Natural killer cell (primary cell): Measurements from ENCODE around the gene COTL1. TPM values are rescaled to one million over a fixed set of nuclear protein-coding genes. Genes with fewer than 3 reads are reported as not detected.
A peak's percentile ranks its signal among the peaks of the same experiment; 100 is the strongest.

Experiments used
- ATAC-seq, 3 donors: fragments of 150-1000 bp in 2 of 3; fragments of 200-7000 bp in 1 of 3; cut with Tn5 transposase; 1 replicate in 1 of 3; 2 replicates in 2 of 3; pipeline ENCODE4 v1.10.0; 2021; ENCODE audit warnings: mild to moderate bottlenecking in 2 of 3, moderate library complexity in 2 of 3
- DNase-seq, 2 donors: peaks; one replicate each; pipeline versions ENCODE4 v3.0.0 to v3.0.0-alpha.2; 2013 to 2021; ENCODE audit warnings: mixed read lengths in 1 of 2
- H3K27ac ChIP-seq: one replicate; pipeline ENCODE4 v1.5.1; 2013; ENCODE audit warnings: mild to moderate bottlenecking, low read length
- H3K27me3 ChIP-seq: one replicate; pipeline ENCODE4 v1.6.1; 2013; ENCODE audit warnings: low read length; ENCODE audit not compliant: control insufficient read depth, insufficient read depth
- H3K36me3 ChIP-seq: one replicate; pipeline ENCODE4 v1.6.1; 2013; ENCODE audit warnings: low read length; ENCODE audit not compliant: control insufficient read depth, insufficient read depth
- H3K4me1 ChIP-seq: one replicate; pipeline ENCODE4 v1.6.1; 2013; ENCODE audit warnings: low read length; ENCODE audit not compliant: control insufficient read depth, insufficient read depth
- H3K4me3 ChIP-seq: one replicate; pipeline ENCODE4 v1.5.1; 2013; ENCODE audit warnings: low read length
- H3K9me3 ChIP-seq: one replicate; pipeline ENCODE4 v1.6.1; 2013; ENCODE audit warnings: low read length; ENCODE audit not compliant: control insufficient read depth, insufficient read depth
- H3K27ac Mint-ChIP-seq, 2 donors: one replicate each; pipeline ENCODE4 v1.8.0; 2022; ENCODE audit warnings: mild to moderate bottlenecking in 2 of 2, mixed read lengths in 2 of 2, moderate library complexity in 1 of 2
- H3K27me3 Mint-ChIP-seq, 2 donors: one replicate each; pipeline ENCODE4 v1.8.0; 2022; ENCODE audit warnings: low read depth in 2 of 2, mixed read lengths in 2 of 2
- H3K36me3 Mint-ChIP-seq: one replicate; pipeline ENCODE4 v1.8.0; 2022; ENCODE audit warnings: mixed read lengths
- H3K4me1 Mint-ChIP-seq, 2 donors: one replicate each; pipeline ENCODE4 v1.8.0; 2022; ENCODE audit warnings: mixed read lengths in 2 of 2
- H3K4me3 Mint-ChIP-seq: one replicate; pipeline ENCODE4 v1.8.0; 2022; ENCODE audit warnings: mild to moderate bottlenecking, moderate library complexity, mixed read lengths
- H3K9me3 Mint-ChIP-seq, 2 donors: one replicate each; pipeline ENCODE4 v1.8.0; 2022; ENCODE audit warnings: mixed read lengths in 2 of 2
- CTCF ChIP-seq: fragments of 200-600 bp; IDR thresholded peaks from one replicate; pipeline ENCODE4 v1.8.0; 2022; ENCODE audit warnings: antibody characterized with exemption
- WGBS: methylation state at CpG from one replicate; pipeline ENCODE4 v1.1.7; 2013; ENCODE audit warnings: missing lambda C conversion rate; ENCODE audit not compliant: insufficient coverage; 5-methylcytosine and 5-hydroxymethylcytosine counted together
- intact Hi-C: fragments of 100-400 bp; cut with micrococcal nuclease; formaldehyde crosslinking; loops from one replicate; pipeline ENCODE4 v1.14.2; 2022
- total RNA-seq, 4 donors: library from RNA; stranded (reverse); fragments of 120-200 nt in 1 of 4; gene quantifications; one replicate each; pipeline versions ENCODE4 v1.2.3 to v1.2.4, GENCODE V29; 2013 to 2022

Gene COTL1
- total RNA-seq, 3 donors from 2014 or later (not counting 1 experiment from before 2014, with no cell fraction given), result 43.7 to 187 (median 116) TPM

- WGBS, result 75% methylated on average over 9 of the region's 9 CpGs
- no peaks in the 10 kb centered on the region for H3K9me3 ChIP-seq
- ATAC-seq (no peak), DNase-seq (no peak)
- peak overlapping the region; percentile 35 for H3K4me3 ChIP-seq
- Mint-ChIP-seq H3K4me3 (peak overlapping the region; percentile 74), H3K4me1 (peaks cover 40 to 49% of the 10 kb centered on the region in 2 donors), H3K27me3 (peaks cover 17 to 18% of the 10 kb centered on the region in 2 donors), H3K36me3 (no peaks in the 10 kb centered on the region), H3K9me3 (no peaks in the 10 kb centered on the region), H3K27ac (peak overlapping the region; percentile 83 to 88)
- intact Hi-C loops, result loop anchor here (1.0 to 2.0 kb wide), 2 partner anchors 28 to 76 kb away; no protein-coding TSS in a partner anchor
- no peaks in the 10 kb centered on the region for H3K27me3 ChIP-seq
- H3K4me1 ChIP-seq, result peaks cover 76% of the 10 kb centered on the region
- H3K36me3 ChIP-seq, result peaks cover 4% of the 10 kb centered on the region
- peak overlapping the region; percentile 91 for H3K27ac ChIP-seq
- no peak for TF ChIP-seq CTCF
These were observed 23.2 kb downstream of the COTL1 start for GRCh38 chr16:84594725-84595038.

GRCh38 chr16:84593825-84594724 lies 23.8 kb downstream of the COTL1 start:
- no peaks in the 10 kb centered on the region for H3K36me3 Mint-ChIP-seq
- ATAC-seq, result peak; percentile 86 to 94 (median 92)
- peak overlapping the region; percentile 83 to 88 for H3K27ac Mint-ChIP-seq

GRCh38 chr16:84592718-84593117 lies 25.2 kb downstream of the COTL1 start:
- Histone ChIP-seq H3K4me3 (no peak overlapping the region), H3K36me3 (peaks cover 14% of the 10 kb centered on the region), H3K9me3 (no peaks in the 10 kb centered on the region), H3K4me1 (peaks cover 58% of the 10 kb centered on the region), H3K27ac (peak overlapping the region; percentile 25), H3K27me3 (no peaks in the 10 kb centered on the region)
- H3K36me3 Mint-ChIP-seq, result no peaks in the 10 kb centered on the region
- no peak for ATAC-seq
- H3K9me3 Mint-ChIP-seq, result no peaks in the 10 kb centered on the region
- WGBS, result 94% methylated on average over 11 of the region's 11 CpGs
- H3K4me1 Mint-ChIP-seq, result peaks cover 32 to 41% of the 10 kb centered on the region in 2 donors
- H3K4me3 Mint-ChIP-seq, result no peak overlapping the region
- intact Hi-C loops, result no loop called here
- no peak for TF ChIP-seq CTCF
- peak overlapping the region in 1 of 2 donors; percentile 58 for H3K27ac Mint-ChIP-seq
- H3K27me3 Mint-ChIP-seq, result peaks cover 7 to 11% of the 10 kb centered on the region in 2 donors
- DNase-seq, result no peak

More at GRCh38 chr16:84593825-84594724, 23.8 kb downstream of the COTL1 start:
- Histone ChIP-seq H3K4me3 (peak overlapping the region; percentile 35), H3K36me3 (peaks cover 10% of the 10 kb centered on the region), H3K9me3 (no peaks in the 10 kb centered on the region), H3K27ac (peak overlapping the region; percentile 91), H3K27me3 (no peaks in the 10 kb centered on the region), H3K4me1 (peaks cover 70% of the 10 kb centered on the region)
- peaks cover 34 to 44% of the 10 kb centered on the region in 2 donors for H3K4me1 Mint-ChIP-seq
- WGBS, result 28% methylated on average over 22 of the region's 23 CpGs
- TF ChIP-seq CTCF, result no peak
- H3K4me3 Mint-ChIP-seq, result peak overlapping the region; percentile 74
- H3K9me3 Mint-ChIP-seq, result no peaks in the 10 kb centered on the region
- peaks cover 12 to 13% of the 10 kb centered on the region in 2 donors for H3K27me3 Mint-ChIP-seq
- DNase-seq, result peak; percentile 70 to 94
- intact Hi-C loops, result loop anchor here (1.0 to 2.0 kb wide), 2 partner anchors 29 to 76 kb away; no protein-coding TSS in a partner anchor
